HG02884 (cell line): ENCODE data around the gene MT1F.
"Not testable (repeated sequence)": the region's sequence is repeated elsewhere in the genome, so short reads cannot be mapped to it uniquely, and the experiment has no call there.

Experiments used
- ATAC-seq: cut with Tn5 transposase; IDR thresholded peaks from one replicate; pipeline ENCODE4 v1.9.1; 2021; ENCODE audit warnings: mild to moderate bottlenecking, moderate library complexity; ENCODE audit not compliant: unreplicated experiment

The MT1F gene

DNA sequence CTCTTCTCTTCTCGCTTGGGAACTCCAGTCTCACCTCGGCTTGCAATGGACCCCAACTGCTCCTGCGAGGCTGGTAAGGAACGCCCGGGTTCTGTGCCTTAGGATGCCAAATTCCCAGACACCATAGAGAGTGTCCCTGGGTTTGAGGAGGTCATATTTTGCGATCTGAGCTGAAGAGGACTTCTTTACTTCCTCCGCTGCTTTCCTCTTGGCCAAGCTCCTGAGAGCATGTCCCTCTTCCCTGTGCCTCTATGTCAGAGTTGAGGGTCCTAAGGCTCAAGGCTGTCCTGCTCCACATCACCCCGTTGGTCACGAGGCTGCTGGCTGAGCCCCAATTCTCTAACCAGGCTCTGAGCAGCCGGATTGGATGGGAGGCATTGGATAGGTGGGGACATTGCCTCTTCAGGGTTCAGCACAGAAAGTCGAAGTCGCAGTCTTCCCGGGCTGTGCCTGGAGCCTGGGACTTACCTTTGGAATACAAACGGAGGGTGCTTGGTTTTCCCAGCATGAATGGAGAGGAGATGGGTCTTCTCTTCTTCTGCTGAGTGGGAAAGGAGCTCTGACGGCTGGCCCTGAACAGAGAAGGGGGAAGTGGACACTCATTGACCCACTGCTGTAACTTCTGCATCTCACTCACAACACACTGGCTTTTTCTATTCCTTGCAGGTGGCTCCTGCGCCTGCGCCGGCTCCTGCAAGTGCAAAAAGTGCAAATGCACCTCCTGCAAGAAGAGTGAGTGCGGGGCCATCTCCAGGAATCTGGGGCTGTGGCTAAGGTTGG is 12.3 kb downstream of the MT1F start:
- no peak for ATAC-seq

DNA sequence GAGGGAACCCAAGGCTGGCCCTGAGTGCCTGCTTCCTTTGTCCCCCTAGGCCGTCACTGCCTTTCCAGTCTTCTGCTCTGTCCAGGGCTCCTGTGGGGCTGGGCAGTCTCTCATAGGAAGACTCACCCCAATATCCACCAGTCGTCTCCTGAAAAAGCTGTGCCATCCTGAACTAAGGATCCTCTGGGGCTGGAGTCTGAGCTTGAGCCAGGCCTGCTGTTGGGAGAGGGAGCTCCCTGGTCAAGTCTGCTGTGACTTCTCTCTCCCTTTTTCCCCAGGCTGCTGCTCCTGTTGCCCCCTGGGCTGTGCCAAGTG is 12.8 kb downstream of the MT1F start:
- no peak for ATAC-seq

DNA sequence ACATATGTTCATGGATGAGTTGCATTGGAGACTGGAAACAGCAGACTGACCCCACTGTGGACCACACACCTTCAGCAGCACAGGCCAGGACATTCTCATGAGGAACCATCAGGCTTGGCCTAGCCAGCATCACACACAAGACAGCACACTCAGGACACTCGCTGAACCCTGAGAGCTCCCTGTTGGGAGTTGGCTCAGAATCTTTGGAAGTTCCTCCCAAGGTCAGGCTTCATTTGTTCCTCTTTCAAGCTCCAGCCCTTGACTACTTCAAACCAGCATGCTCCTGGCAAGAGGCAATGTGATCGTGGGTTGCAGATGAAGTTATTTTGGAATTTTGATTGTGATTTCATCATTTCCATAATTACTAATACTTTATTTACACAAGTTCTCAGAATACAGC is 13.9 kb downstream of the MT1F start:
- not testable (repeated sequence) for ATAC-seq

DNA sequence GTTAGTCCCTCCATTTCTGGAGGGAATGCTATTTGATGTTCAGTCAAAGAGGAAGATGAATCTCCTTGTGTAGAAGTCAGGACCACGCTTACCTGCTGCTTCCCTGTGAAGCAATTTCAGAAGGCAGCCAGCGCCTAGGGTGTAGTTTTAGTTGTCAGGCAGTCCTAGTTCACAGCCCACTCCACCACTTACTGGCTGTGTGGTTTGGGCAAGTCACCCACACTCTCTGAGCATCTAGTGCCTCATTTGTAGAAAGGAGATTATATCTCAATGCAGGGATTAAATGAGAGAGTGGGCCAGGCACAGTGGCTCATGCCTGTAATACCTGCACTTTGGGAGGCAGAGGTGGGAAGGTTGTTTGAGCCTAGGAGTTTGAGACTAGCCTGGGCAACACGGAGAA is 14.4 kb downstream of the MT1F start:
- ATAC-seq, result not testable (repeated sequence)

DNA sequence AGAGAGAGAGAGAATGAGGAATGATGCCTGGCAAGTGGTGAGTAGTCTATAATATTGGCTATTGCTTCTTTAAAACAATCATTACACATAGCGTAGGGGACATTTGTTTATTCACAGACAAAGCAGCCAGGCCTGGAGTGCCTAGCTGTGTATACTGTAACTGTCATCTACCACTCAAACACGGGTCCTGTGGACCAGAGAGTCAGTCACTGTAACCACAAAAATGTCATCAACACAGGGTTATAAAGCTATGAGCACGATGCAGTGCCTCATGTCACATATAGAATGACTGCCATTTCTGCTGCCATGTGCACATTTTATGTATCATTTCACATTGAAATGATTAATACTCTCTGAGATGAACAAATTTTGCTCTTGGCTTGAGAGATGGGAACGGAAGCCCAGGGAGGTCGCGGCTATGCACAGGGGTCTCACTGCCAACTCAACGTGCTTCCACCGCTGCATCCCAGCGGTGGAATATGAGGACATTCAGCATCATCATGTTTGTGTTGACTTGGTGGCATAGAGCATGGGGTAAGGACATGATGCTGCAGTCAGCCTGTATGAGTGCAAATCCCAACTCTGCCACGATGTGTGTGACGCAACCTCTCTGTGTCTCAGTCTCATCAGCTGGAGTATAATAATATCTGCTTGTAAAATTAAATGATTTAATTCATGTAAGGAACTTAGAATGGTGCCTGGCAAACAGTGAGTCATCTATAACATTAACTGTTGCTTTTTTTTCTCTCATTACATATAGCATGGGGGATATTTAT is 15.2 kb downstream of the MT1F start:
- no peak for ATAC-seq

DNA sequence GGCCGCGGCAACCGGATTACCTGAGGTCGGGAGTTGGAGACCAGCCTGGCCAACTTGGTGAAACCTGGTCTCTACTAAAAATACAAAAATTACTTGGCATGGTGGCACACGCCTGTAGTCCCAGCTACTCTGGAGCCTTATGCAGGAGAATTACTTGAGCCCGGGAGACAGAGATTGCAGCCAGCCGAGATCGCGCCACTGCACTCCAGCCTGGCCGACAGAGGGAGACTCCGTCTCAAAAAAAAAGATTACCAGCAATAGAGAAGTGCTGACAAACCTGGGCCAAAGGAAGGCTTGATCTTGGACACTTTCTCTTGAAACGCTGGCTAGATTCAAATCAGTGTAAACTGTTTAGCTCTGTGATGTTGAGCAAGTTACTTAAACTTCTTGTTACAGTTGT is 16.2 kb downstream of the MT1F start:
- ATAC-seq, result no peak

DNA sequence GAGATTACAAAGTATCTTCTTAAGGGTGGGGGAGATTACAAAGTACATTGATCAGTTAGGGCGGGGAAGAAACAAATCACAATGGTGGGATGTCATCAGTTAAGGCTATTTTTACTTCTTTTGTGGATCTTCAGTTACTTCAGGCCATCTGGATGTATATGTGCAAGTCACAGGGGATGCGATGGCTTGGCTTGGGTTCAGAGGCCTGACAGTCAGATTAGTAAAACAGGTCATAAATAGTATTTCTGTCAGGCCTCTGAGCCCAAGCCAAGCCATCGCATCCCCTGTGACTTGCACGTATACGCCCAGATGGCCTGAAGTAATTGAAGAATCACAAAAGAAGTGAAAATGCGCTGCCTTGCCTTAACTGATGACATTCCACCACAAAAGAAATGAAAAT is 16.8 kb downstream of the MT1F start:
- ATAC-seq, result not testable (repeated sequence)

DNA sequence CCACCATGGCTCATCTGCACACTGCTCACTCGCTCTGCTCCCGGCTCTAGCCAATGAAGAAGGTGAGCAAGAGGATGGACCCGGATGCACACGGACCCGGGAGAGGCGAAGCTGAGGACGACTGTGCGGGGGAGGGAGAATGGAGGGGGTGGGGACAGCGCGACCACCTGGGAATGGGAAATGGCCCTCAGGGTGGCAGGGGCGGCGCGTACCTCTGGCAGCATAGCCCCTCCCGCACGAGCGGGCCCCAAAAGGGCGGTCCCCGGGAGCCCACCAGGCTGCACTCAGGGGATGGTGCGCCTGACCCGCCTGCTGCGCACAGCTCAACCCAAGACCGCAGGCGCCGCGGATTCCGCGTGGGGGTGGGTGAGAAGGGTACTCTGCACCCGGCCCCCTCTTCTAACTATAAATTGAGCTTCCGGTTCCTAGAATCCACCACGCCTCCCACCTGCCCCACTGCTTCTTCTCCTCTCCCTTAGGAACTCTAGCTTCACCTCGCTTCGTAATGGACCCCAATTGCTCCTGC is 18.0 kb downstream of the MT1F start:
- ATAC-seq, result no peak

DNA sequence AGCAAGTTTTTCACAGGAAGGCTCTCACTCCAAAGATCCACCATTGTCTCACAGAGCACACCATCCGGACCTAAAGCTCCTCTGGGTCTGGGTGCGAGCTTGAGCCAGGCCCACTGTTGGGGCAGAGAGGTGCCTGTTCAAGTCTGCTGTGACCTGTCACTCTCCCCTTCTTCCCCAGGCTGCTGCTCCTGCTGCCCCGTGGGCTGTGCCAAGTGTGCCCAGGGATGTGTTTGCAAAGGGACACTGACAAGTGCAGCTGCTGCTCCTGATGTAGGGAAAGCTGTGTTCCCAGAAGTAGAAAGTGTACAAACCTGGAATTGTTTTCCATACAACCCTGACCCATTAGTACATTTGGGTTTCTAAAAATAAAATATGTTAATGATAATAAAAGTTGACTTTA is 19.7 kb downstream of the MT1F start:
- ATAC-seq, result no peak

DNA sequence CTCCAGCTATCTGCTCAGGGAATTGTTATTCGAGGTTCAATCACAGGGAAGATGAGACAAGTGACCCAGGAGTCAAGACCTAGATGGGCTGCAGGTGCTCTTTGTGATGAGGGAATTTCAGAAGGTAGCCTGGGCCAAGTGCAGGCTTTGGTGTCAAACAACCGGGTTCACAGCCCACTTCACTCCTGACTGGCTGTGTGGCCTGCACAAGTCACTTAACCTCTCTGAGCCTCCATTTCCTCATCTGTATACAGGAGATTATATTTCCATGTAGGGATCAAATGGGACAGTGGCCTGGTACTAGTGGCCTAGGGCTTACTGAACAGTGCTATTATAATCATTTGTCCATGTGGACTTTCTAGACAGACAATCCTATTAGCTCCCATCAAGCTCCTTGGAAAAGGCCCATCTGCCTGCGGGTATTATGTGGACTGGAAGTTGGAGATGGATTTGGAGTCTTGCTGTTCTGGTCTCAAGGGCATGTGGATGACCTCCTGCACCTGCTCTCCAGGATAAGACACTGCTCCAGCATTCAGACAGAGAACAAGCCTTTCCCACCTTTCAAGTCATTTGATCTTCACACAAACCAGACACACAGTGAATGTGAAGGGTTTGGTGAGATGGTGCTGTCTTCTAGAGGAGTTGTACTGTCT is 21.4 kb downstream of the MT1F start:
- ATAC-seq, result no peak

DNA sequence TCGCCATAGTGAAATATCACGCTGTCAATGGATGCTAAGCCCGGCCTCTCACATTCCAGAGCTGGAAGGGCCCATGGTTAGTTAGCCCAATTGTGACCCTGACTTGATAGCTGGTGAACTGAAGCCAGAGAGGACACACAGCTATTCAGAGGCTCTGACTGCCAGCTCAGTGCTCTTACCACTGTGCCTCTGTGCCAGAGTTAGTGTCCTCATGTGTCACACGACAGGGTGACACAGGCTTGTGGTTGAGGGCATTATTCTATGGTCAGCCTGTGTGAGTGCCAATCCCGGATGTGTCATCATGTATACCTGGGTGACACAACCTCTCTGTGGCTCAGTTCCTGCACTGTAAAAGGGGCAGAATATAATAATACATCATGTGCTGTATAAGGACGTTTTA is 22.1 kb downstream of the MT1F start:
- no peak for ATAC-seq

DNA sequence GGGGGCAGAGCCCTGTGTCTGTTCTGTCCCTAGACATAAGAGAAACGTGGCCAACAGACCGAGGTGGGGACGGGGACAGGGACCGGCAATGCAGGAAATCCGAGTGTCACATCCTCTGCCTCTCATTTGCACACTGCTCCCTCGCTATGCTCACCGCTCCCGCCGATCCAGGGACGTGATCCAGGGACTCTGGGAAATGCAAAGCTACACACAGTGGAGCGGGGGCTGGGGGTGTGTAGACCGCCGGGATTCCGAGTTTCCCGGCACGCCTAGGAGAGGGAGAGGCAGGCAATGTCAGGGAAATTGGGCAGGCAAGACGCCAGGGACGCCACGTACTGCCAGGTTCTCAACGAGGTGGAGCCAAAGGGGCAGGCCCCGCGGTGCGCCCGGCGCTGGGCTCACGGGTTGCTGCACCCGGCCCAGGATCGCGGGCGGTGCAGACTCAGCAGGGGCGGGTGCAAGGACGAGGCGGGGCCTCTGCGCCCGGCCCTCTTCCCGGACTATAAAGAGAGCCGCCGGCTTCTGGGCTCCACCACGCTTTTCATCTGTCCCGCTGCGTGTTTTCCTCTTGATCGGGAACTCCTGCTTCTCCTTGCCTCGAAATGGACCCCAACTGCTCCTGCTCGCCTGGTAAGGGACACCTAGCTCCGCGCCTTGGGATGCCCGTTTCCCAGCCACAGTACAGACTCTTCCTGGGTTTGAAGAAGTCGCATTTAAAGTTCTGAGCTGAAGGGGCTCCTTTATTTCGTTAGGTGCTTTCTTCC is 24.4 kb downstream of the MT1F start, which contains the start of gene MT1X:
Gene MT1X, plus strand, starts transcription at position 532 of the 764 bp plus-strand sequence. Its CDS starts 71 bp downstream, at position 603.
- peak; percentile 95 for ATAC-seq

DNA sequence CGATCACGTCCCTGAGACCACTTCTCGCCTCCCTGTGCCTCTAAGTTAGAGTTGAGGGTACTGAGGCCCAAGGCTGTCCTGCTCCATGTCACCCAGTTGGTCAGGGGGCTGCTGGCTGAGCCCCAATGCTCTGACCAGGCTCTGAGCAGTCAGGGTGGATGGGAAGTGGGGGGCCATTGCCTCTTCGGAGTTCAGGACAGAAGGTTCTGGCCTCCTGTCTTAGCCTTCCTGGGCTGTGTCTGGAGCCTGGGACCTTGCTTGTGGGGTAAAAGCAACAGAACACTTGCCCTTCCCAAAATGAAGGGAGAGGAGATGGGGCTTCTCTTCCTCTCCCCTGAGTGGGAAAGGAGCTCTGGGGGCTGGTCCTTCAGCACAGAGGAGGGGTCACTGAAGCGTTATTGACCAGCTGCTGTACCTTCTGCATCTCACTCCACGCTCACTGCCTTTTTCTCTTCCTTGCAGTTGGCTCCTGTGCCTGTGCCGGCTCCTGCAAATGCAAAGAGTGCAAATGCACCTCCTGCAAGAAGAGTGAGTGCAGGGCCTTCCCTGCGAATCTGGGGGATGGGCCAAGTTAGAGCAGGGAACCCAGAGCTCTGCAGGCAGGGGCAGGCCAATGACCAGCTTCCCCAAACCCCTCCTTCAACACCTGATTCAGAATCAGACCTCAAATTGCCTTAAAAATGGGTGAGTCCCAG is 25.1 kb downstream of the MT1F start:
- ATAC-seq, result no peak

DNA sequence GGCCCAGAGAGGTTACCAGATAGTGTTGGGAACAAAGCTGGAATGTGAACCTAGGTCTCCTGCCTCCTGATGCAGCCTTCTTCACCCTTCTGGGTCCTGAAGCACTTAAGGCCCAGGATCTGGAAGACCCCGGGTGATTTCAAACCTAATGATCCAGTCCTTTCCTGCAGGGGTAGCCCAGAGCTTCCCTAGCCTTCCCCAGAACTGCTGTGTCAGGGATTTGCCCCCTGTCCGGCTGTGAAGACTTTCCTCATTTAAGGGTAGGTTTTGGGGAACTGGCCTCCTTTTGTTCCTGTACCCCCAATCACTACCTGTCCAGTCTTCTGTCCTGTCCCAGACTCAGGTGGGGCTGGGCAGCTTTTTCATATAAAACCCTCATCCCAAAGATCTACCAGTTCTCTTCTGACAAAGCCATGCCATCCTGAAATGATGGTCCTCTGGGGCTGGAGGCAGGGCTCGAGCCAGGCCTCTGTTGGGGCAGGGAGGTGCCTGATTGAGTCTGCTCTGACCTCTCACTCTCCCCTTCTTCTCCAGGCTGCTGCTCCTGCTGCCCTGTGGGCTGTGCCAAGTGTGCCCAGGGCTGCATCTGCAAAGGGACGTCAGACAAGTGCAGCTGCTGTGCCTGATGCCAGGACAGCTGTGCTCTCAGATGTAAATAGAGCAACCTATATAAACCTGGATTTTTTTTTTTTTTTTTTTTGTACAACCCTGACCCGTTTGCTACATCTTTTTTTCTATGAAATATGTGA is 25.8 kb downstream of the MT1F start:
- ATAC-seq, result no peak

DNA sequence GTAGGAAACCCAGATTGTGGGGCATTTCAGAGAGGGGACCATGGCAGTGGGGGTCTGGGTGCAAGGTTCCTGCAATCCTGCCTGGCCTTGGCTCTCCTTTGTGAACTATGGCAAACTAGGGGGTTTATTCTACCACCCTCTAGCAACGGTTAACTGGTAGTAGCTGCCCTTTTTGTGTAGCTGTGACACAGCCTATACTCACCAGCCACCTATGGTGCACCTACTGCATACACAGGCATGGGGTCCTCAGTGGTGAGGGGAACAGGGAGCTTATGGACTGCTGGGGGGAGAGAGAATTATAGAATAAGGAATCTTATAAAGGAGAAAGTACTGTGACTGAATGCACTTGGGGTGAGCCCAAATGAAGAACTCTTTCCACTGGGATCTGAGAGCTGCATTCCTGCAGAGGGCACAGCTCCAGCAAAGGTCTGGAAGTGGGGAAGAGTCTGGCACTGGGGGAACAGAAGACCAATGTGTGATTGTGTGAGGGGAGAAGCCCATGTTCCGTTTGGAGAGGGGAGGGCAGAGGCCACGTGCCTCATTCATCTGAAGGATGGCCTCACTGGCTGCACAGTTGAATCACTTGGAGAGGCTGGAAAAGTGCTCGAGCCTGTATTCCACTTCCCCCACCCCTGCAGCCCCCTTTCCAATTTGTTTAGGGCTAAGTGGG is 26.6 kb downstream of the MT1F start:
- ATAC-seq, result no peak

DNA sequence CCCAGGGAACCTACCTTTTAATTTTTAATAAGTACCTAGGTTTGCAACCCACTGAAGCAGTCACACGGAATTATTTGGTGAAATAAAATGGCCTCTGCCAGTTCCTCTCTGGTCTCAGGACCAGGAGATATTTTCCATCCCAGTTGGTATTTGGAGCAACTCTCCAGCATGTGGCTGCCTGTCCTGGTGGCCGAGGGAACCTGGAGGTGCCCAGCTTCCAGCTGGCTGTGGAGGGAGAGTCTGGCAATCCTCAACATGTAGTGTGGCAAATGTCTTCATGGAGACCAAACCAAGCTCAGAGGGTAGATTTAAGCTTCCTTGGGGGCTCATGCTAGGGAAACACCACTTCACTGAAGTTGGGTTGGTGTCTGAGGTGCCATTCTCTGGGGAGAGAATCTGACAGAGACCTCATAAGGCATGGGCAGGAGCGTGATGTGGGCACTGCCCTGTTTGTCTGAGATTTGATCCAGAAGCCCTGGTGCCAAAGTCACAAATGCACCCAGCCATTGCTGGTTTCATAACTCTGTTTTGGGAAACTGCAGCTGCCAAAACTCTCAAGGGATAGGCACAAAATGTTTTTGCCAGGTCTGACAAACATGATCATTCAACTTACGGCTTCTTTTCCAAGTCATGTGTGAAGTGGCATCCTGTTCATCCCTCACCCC is 27.3 kb downstream of the MT1F start:
- ATAC-seq, result no peak

DNA sequence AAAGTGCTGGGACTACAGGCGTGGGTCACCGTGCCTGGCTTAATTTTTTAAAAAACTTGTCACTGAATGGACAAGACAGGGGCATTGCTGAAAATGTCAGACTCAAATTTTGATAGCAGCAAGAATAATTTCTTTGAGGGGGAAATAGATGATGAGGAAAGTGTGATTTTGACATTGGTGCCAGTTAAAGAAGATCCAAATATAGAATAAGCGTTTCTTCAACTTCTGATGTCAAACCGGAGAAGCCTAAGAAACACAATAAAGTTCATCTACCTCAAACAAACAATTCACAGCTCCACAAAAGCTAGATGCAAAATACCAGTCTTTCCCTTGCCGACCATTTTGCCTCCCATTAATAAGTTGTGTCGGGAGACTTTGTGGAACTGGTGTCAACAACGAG is 29.0 kb downstream of the MT1F start:
- no peak for ATAC-seq

DNA sequence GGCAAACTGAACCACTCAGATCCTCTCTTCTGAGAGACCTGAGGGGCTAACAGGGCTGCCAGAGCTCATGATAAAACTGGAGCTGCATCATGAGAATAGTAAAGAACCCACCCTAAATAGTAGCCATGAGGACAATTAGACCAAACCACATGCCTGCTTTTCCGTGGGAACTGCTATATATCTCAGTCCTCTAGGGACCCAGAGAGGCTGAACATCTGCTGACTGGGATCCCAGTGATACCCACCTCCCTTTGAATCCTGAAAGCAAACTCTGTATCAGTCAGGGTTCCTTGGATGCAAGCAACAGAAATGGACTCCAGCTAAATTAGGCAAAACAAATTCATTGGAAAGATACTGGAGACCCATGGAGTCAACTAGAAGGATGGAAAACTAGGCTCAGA is 31.0 kb downstream of the MT1F start:
- no peak for ATAC-seq

DNA sequence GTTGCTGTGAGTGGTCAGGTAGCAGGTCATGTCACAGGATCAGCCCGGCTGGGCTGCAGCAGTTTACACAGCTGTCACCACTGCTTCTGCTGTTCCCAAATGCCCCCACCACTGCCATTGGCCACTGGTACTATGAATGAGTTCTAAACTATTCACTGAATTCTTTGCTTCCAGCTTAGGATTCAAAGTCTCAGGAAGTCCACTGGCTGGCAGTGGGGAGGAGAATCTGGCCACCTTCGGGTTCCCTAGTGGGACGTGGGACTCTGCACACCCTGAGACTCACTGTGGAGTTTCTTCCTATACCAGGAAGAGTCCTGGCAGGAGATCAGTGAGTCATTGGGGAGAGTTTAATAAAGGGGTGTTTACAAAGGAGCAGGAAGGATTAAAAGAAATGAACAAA is 31.4 kb downstream of the MT1F start:
- no peak for ATAC-seq
